ENCODE measurements around the gene MAGI1. TPM values are rescaled to one million over a fixed set of nuclear protein-coding genes. Genes with fewer than 3 reads are reported as not detected.

The MAGI1 gene
- total RNA-seq, 1 donor from 2014 or later, result 45.8 TPM

DNA sequence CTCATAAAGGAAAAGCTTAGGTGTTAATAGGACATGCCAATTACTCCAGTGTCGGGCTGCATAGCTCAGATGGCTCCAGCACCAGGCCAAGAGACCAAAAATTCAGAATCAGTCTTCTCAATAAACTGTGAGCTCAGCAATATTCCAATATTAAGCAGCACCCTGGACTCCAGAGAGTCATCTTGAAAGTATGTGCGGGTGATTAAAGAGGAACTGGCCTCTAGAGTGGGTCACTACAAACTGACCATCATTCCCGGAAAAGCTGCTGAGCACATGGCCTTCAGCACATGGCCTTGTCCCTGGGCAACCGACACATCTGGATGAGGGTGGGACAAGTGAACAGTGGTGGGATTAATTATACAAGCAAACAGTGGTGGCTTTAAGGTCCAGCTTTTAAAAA lies 59.0 kb downstream of the MAGI1 start:
- DNase-seq (no peak), ATAC-seq (peak; percentile 42)
- Histone ChIP-seq H3K36me3 (no peaks in the 10 kb centered on the region), H3K27ac (no peak overlapping the region), H3K4me1 (peaks cover 6% of the 10 kb centered on the region), H3K27me3 (no peaks in the 10 kb centered on the region), H3K9me3 (no peaks in the 10 kb centered on the region), H3K4me3 (no peak overlapping the region)
- TF ChIP-seq, protein P1, sequence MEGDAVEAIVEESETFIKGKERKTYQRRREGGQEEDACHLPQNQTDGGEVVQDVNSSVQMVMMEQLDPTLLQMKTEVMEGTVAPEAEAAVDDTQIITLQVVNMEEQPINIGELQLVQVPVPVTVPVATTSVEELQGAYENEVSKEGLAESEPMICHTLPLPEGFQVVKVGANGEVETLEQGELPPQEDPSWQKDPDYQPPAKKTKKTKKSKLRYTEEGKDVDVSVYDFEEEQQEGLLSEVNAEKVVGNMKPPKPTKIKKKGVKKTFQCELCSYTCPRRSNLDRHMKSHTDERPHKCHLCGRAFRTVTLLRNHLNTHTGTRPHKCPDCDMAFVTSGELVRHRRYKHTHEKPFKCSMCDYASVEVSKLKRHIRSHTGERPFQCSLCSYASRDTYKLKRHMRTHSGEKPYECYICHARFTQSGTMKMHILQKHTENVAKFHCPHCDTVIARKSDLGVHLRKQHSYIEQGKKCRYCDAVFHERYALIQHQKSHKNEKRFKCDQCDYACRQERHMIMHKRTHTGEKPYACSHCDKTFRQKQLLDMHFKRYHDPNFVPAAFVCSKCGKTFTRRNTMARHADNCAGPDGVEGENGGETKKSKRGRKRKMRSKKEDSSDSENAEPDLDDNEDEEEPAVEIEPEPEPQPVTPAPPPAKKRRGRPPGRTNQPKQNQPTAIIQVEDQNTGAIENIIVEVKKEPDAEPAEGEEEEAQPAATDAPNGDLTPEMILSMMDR (IDR thresholded peaks at IDR 0.05), result no peak
- intact Hi-C loops (cut with DNase I), result no loop called here

DNA sequence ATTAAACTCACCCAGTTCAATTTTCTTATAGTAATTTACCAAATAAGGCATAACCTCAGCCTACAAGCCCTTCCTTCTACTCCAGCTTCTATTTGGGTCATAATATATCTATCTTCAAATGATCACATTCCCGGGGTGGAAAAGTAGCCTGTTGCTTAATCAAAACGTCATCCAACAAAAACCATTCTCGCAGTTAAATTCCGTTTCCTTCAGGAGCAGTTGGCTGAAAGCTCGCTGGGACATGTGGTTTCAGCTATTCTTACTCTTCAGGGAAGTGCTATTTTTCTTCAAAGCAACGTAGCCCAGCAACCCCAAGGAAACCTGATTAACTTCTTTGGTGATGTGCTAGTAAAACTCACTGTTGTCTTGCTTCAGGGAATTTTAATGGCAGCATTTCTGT lies 59.6 kb downstream of the MAGI1 start:
- no peaks in the 10 kb centered on the region for H3K36me3 ChIP-seq
- ATAC-seq, result no peak
- no peaks in the 10 kb centered on the region for H3K27me3 ChIP-seq
- intact Hi-C loops (cut with DNase I), result no loop called here
- DNase-seq, result no peak
- TF ChIP-seq, protein P1 (IDR thresholded peaks at IDR 0.05), result no peak
- peaks cover 6% of the 10 kb centered on the region for H3K4me1 ChIP-seq
- H3K4me3 ChIP-seq, result no peak overlapping the region
- H3K9me3 ChIP-seq, result no peaks in the 10 kb centered on the region
- no peak overlapping the region for H3K27ac ChIP-seq

DNA sequence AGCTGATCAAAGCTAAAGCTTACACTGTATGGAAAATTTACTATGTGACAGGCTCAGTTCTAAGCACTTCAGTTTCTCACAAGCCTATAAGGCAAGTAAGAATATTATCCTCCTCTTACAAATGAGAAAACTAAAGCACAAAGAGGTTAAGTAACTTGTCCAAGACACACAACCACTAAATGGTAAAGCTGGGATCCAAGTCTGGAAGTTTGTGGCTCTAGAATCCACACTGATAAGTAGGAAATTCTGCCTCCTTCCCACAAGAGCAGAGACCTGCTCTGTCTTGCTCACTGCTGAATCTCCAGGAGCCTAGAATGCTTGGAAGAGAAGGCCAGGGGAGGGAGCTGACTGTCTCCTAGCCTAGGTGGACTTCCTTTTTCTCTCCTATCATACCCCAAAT lies 60.6 kb downstream of the MAGI1 start:
- H3K36me3 ChIP-seq, result no peaks in the 10 kb centered on the region
- H3K4me1 ChIP-seq, result peaks cover 6% of the 10 kb centered on the region
- no peak overlapping the region for H3K4me3 ChIP-seq
- H3K27ac ChIP-seq, result no peak overlapping the region
- DNase-seq, result no peak
- H3K27me3 ChIP-seq, result no peaks in the 10 kb centered on the region
- intact Hi-C loops (cut with DNase I), result no loop called here
- H3K9me3 ChIP-seq, result no peaks in the 10 kb centered on the region
- ATAC-seq, result no peak
- TF ChIP-seq, protein P1 (IDR thresholded peaks at IDR 0.05), result no peak

DNA sequence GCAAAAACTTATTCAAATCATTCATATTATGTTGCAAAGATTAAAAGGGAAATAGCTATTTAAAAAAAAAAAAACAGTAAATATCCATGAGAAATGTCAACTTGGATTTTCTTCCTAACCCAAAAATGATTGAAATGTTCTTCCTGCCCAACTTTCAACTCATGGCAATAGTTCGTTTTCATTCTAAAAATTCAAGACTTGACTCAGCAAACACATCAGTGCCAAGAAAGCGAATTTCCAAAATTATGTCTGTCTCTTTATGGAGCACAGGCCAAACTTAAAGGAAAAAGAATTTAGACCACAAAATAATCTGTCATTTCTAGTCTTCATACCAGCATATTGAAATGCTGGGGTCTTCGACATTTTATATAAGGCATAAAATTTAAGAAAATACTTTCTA lies 63.7 kb downstream of the MAGI1 start:
- H3K9me3 ChIP-seq, result no peaks in the 10 kb centered on the region
- H3K4me3 ChIP-seq, result no peak overlapping the region
- H3K36me3 ChIP-seq, result no peaks in the 10 kb centered on the region
- intact Hi-C loops (cut with DNase I), result no loop called here
- no peak overlapping the region for H3K27ac ChIP-seq
- ATAC-seq, result no peak
- H3K27me3 ChIP-seq, result no peaks in the 10 kb centered on the region
- peaks cover 12% of the 10 kb centered on the region for H3K4me1 ChIP-seq
- TF ChIP-seq, protein P1 (IDR thresholded peaks at IDR 0.05), result no peak
- DNase-seq, result no peak

- no peaks in the 10 kb centered on the region for H3K9me3 ChIP-seq
- H3K27me3 ChIP-seq, result no peaks in the 10 kb centered on the region
- DNase-seq (no peak), ATAC-seq (no peak)
- TF ChIP-seq, protein P1 (IDR thresholded peaks at IDR 0.05), result no peak
- H3K4me1 ChIP-seq, result peaks cover 10% of the 10 kb centered on the region
- intact Hi-C loops (cut with DNase I), result no loop called here
- H3K36me3 ChIP-seq, result no peaks in the 10 kb centered on the region
- H3K27ac ChIP-seq, result no peak overlapping the region
- H3K4me3 ChIP-seq, result no peak overlapping the region
These were observed 64.2 kb downstream of the MAGI1 start for GRCh38 chr3:65974509-65974908.

GRCh38 chr3:65972765-65973164 lies 66.0 kb downstream of the MAGI1 start:
- no peak for ATAC-seq
- no peaks in the 10 kb centered on the region for H3K27me3 ChIP-seq
- peaks cover 7% of the 10 kb centered on the region for H3K4me1 ChIP-seq
- no peak overlapping the region for H3K27ac ChIP-seq
- TF ChIP-seq, protein P1 (IDR thresholded peaks at IDR 0.05), result no peak
- H3K4me3 ChIP-seq, result no peak overlapping the region
- H3K9me3 ChIP-seq, result no peaks in the 10 kb centered on the region
- DNase-seq, result no peak
- H3K36me3 ChIP-seq, result no peaks in the 10 kb centered on the region
- intact Hi-C loops (cut with DNase I), result no loop called here
